Measurements from ENCODE around the gene OSBPL7.

GRCh38 chr17:47792457-47792856, 29.1 kb downstream of the OSBPL7 start:
- TF ChIP-seq TAF1 (IDR thresholded peaks at IDR 0.05; ENCODE audit: low read depth, low read length) (no peak), POLR2A (IDR thresholded peaks at IDR 0.05; ENCODE audit: low read depth, low read length) (no peak), POLR2AphosphoS5 (IDR thresholded peaks at IDR 0.05; ENCODE audit: low read depth, low read length) (no peak), PAX5 (IDR thresholded peaks at IDR 0.05; ENCODE audit: insufficient read depth, low read length, severe bottlenecking) (no peak), SPI1 (IDR thresholded peaks at IDR 0.05; ENCODE audit: low read depth, low read length) (no peak), POU2F2 (IDR thresholded peaks at IDR 0.05; ENCODE audit: low read depth, low read length) (no peak)

Data from GM12891 (cell line).